GM21390 (cell line): ENCODE data around the gene ZNG1F.
"Not testable (repeated sequence)": the region's sequence is repeated elsewhere in the genome, so short reads cannot be mapped to it uniquely, and the experiment has no call there.

Experiments
- ATAC-seq: cut with Tn5 transposase; IDR thresholded peaks from one replicate; pipeline ENCODE4 v1.9.1; 2021; ENCODE audit not compliant: unreplicated experiment

Gene ZNG1F

GRCh38 chr9:41189217-41189616 is at the start of gene ZNG1F:
TSS of gene ZNG1F (minus strand) at chr9:41189317. CDS start at chr9:41189258, 59 bp downstream.
- ATAC-seq, result not testable (repeated sequence)

- ATAC-seq, result not testable (repeated sequence)
These were observed 48.1 kb upstream of the ZNG1F start for GRCh38 chr9:41237110-41237749.

DNA sequence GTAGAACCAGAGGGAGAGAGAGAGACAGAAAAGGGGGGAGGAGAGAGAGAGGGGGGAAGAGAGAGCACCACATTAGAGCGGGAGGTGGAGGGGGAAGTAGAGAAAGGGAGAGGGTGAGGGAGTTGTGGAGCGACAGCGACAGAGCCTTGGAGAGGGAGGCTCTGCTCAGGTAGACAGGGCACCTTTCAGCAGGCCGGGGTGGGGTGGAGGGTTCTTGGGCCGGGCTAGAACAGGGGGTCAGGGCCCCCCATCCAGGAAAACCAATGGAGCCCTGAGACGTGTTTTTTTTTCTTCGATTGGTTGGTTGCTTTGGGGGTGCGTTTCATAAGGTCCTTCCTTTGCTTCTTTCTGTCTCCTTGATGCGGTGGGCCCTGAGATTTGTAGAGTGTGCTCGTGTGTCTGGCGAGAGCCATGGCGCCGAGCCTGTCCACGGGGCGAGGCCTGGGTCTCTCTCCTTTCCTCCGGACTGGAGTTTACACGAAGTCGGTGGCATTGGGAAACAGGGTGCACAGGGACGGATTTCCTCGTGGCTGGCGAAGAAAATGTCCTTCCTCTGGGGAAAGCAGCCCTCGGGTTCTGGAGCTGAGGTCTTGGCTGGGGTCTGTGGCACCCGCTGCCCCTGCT is 47.5 kb upstream of the ZNG1F start:
- ATAC-seq, result not testable (repeated sequence)

DNA sequence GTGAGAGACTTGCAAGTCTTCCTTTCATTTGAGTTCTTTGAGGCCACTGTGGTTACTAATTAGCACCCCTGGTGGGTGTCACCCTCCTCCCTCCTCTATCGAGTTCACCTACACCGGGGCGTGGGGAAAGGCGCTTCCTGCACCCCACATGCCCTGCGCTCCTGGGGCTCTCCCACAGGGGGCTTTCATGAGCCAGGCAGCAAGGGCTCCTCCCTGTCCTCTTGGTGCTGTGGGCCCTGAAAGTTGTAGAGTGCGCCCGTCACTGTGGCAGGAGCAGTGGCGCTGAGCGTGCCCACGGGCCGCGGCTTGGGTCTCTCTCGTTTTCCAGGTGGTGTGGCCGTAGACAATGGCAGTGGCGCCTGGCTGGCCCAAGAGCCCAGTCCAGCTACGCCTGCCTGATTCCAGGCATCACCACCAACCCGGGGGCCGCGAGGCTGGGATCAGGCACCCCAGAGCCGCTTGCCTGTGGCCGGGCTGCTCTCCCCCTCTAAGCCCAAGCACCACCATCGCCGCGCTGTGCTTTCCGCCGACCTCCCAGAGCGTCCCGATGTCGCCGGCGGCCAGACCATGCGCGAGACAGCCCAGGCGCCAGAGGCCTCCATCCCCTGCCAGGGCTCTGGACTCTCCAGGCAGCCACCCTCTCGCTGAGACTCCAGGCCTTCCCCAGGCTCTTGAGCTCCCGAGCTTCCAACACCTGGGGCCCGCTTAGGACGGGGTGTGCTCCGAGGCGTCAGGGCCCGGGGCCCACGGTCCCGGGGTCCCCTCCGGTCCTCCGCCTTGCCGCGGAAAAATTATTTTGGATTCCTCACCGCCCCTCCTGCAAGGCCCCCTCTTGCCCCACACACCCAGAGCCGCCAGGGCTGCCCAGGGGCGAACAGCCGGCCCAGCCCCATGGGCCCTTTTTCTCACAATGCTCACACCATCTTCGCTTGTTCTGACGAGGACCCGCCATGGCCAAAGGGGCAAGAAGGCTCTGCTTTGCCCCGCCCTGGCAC is 46.0 kb upstream of the ZNG1F start:
- peak; percentile 100 for ATAC-seq

DNA sequence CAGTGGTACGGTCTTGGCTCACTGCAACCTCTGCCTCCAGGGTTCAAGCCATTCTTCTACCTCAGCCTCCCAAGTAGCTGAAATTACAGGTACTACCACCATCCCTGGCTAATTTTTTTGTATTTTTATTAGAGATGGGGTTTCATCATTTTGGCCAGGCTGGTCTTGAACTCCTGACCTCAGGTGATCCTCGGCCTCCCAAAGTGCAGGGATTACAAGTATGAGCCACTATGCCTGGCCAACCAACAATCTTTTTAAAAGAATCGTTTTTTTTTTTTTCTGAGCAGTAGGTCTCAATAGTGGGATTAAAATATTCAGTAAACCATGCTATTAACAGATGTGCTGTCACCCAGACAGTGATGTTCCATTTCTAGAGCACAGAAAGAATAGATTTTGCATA is 45.1 kb upstream of the ZNG1F start:
- not testable (repeated sequence) for ATAC-seq

- ATAC-seq, result not testable (repeated sequence)
These were observed 43.2 kb upstream of the ZNG1F start for GRCh38 chr9:41232326-41232725.

DNA sequence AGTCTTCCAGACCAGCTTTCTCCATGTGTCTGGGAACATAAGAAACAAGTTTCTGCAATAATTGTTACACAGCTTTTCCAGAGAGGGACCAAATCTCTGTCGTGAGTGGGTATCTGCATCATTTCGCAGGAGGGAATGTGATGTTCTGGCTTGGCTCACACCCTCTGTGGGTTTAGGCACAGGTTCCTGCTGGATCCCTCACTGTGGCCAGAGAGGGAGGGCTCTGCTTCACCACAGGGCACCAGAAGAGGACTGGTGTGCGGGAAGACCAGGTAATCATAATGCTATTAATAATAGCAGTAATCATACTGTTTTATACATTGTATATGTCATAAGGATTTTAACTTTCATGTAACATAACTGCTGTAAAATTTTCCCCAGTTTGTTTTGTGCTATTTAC is 41.3 kb upstream of the ZNG1F start:
- ATAC-seq, result not testable (repeated sequence)

- ATAC-seq, result no peak
These were observed 40.6 kb upstream of the ZNG1F start for GRCh38 chr9:41229408-41230401.

- ATAC-seq, result not testable (repeated sequence)
These were observed 30.7 kb upstream of the ZNG1F start for GRCh38 chr9:41219831-41220230.

- not testable (repeated sequence) for ATAC-seq
These were observed 678 bp downstream of the ZNG1F start for GRCh38 chr9:41188439-41188838.

GRCh38 chr9:41174994-41175393 is 14.1 kb downstream of the ZNG1F start:
- ATAC-seq, result not testable (repeated sequence)

DNA sequence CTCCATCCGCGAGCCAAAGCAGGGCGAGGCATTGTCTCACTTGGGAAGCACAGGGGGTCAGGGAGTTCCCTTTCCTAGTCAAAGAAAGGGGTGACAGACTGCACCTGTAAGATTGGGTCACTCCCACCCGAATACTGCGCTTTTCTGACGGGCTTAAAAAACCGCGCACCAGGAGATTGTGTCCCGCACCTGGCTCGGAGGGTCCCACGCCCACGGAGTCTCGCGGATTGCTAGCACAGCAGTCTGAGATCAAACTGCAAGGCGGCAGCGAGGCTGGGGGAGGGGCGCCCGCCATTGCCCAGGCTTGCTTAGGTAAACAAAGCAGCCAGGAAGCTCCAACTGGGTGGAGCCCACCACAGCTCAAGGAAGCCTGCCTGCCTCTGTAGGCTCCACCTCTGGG is 39.0 kb downstream of the ZNG1F start:
- ATAC-seq, result not testable (repeated sequence)

DNA sequence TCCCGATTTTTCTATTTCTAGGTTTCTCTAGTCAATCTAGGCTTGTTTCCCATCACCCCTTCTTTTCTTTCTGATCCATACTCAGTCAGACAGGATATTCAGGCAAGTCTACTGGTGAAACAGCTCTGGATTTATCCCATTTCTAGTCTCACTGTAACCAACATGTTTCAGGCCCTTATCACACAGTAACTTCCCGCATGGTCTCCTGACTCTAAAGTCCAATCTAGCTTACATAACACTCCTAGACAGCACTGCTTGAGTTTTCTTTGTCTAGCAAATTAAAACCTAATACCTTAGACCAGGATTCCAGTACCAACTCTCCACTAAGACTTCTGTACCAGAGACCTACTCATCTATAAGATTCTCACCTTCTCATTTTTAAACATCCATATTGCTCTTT is 47.2 kb downstream of the ZNG1F start:
- ATAC-seq, result not testable (repeated sequence)

DNA sequence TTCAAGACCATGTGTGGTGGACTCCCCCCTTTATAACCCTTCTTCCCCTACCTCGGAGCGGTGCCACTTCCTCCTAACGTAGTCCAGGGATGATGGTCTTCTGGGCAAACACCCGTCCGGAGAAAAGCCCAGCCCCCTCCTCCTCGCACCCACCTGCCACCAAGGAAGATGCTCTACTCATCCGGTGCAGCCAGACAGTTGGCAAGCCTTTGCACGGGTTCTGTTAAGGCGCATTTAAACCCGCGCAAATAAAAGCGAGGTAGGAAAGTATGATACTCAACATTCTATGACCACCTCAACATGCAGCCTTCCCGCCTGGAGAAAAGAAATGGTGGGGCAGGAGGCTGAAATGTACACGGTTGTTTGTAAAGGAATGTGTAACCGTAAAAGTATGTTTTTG is 60.5 kb downstream of the ZNG1F start, which contains the start of gene FOXD4L6:
TSS of gene FOXD4L6 (minus strand) at position 101 of the 400 bp plus-strand sequence. CDS start 298 bp downstream, outside the sequence.
- not testable (repeated sequence) for ATAC-seq

DNA sequence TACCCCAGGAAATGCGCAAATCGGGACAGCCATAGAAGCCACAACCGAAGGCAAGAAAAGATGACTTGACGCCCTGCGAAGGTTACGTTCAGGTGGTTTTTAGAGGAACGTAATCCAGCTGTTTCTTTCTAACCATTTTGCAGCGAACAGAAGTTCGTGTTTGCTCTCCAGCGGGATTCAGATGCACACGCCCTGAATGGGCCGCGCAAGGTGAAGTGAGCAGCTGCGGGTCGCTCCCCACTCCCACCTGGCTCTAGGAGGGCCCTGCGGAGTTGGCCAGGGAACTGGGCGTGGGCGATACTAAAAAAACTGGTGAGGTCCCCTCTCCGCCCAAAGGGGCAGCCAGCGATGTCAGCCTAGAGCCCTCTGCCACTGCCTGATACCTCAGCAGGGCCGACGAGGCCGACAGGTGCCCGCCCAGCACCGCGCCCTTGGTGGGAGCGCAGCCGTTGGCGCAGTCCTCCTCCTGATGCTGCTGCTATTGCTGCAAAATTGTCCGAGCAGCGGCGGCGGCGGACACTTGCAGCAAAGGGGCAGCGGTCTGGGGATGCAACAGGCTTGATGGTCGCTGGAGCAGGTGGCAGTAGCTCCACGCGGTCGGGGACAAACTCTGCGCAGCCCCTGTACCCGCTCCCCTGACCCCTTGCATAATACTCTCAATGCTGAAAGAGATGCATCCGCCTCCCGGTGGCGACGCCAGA is 62.2 kb downstream of the ZNG1F start:
- not testable (repeated sequence) for ATAC-seq

- ATAC-seq, result not testable (repeated sequence)
These were observed 63.2 kb downstream of the ZNG1F start for GRCh38 chr9:41125936-41126335.

GRCh38 chr9:41125109-41125658 is 63.9 kb downstream of the ZNG1F start:
- ATAC-seq, result not testable (repeated sequence)

- ATAC-seq, result not testable (repeated sequence)
These were observed 64.6 kb downstream of the ZNG1F start for GRCh38 chr9:41124250-41125108.
